ENCODE data around the gene PLEKHF1. TPM values are rescaled to one million over a fixed set of nuclear protein-coding genes. Genes with fewer than 3 reads are reported as not detected.

The PLEKHF1 gene
- total and polyA plus RNA-seq, 2 of the 13 experiments (the other 11 are each of a cell fraction or from before 2014, with no cell fraction given): 2.9 to 3.8 TPM

GRCh38 chr19:29690842-29691241 is 25.6 kb downstream of the PLEKHF1 start (continued):
- TF ChIP-seq, protein P1, sequence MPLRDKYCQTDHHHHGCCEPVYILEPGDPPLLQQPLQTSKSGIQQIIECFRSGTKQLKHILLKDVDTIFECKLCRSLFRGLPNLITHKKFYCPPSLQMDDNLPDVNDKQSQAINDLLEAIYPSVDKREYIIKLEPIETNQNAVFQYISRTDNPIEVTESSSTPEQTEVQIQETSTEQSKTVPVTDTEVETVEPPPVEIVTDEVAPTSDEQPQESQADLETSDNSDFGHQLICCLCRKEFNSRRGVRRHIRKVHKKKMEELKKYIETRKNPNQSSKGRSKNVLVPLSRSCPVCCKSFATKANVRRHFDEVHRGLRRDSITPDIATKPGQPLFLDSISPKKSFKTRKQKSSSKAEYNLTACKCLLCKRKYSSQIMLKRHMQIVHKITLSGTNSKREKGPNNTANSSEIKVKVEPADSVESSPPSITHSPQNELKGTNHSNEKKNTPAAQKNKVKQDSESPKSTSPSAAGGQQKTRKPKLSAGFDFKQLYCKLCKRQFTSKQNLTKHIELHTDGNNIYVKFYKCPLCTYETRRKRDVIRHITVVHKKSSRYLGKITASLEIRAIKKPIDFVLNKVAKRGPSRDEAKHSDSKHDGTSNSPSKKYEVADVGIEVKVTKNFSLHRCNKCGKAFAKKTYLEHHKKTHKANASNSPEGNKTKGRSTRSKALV (CRISPR knock-in tag; IDR thresholded peaks at IDR 0.05): no peak
- TF ChIP-seq ZC3H13 (CRISPR knock-in tag; IDR thresholded peaks at IDR 0.05): no peak
- peak; percentile 68 for TF ChIP-seq PITX1 (CRISPR knock-in tag; IDR thresholded peaks at IDR 0.05)
- TF ChIP-seq POGZ (CRISPR knock-in tag; IDR thresholded peaks at IDR 0.05): no peak
- TF ChIP-seq ZNF276 (CRISPR knock-in tag; IDR thresholded peaks at IDR 0.05; ENCODE audit: low read depth): no peak
- TF ChIP-seq, protein P2, sequence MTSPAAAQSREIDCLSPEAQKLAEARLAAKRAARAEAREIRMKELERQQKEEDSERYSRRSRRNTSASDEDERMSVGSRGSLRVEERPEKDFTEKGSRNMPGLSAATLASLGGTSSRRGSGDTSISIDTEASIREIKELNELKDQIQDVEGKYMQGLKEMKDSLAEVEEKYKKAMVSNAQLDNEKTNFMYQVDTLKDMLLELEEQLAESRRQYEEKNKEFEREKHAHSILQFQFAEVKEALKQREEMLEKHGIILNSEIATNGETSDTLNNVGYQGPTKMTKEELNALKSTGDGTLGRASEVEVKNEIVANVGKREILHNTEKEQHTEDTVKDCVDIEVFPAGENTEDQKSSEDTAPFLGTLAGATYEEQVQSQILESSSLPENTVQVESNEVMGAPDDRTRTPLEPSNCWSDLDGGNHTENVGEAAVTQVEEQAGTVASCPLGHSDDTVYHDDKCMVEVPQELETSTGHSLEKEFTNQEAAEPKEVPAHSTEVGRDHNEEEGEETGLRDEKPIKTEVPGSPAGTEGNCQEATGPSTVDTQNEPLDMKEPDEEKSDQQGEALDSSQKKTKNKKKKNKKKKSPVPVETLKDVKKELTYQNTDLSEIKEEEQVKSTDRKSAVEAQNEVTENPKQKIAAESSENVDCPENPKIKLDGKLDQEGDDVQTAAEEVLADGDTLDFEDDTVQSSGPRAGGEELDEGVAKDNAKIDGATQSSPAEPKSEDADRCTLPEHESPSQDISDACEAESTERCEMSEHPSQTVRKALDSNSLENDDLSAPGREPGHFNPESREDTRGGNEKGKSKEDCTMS (CRISPR knock-in tag; conservative IDR thresholded peaks at IDR 0.05): no peak
- TF ChIP-seq, protein P3, sequence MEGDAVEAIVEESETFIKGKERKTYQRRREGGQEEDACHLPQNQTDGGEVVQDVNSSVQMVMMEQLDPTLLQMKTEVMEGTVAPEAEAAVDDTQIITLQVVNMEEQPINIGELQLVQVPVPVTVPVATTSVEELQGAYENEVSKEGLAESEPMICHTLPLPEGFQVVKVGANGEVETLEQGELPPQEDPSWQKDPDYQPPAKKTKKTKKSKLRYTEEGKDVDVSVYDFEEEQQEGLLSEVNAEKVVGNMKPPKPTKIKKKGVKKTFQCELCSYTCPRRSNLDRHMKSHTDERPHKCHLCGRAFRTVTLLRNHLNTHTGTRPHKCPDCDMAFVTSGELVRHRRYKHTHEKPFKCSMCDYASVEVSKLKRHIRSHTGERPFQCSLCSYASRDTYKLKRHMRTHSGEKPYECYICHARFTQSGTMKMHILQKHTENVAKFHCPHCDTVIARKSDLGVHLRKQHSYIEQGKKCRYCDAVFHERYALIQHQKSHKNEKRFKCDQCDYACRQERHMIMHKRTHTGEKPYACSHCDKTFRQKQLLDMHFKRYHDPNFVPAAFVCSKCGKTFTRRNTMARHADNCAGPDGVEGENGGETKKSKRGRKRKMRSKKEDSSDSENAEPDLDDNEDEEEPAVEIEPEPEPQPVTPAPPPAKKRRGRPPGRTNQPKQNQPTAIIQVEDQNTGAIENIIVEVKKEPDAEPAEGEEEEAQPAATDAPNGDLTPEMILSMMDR (CRISPR knock-in tag; IDR thresholded peaks at IDR 0.05): peak; percentile 84
- no peak for TF ChIP-seq CEBPG (CRISPR knock-in tag; IDR thresholded peaks at IDR 0.05)
- no peak for TF ChIP-seq ZNF724P (CRISPR knock-in tag; IDR thresholded peaks at IDR 0.05; ENCODE audit: borderline replicate concordance)
- TF ChIP-seq CCDC6 (CRISPR knock-in tag; IDR thresholded peaks at IDR 0.05): no peak
- no peak for TF ChIP-seq AGO2 (optimal IDR thresholded peaks at IDR 0.05; ENCODE audit: low read depth, low read length)
- no peak for TF ChIP-seq ZNF652 (CRISPR knock-in tag; IDR thresholded peaks at IDR 0.05; ENCODE audit: borderline replicate concordance, low read depth)
- TF ChIP-seq ZNF7 (CRISPR knock-in tag; IDR thresholded peaks at IDR 0.05): no peak
- TF ChIP-seq, protein P4, sequence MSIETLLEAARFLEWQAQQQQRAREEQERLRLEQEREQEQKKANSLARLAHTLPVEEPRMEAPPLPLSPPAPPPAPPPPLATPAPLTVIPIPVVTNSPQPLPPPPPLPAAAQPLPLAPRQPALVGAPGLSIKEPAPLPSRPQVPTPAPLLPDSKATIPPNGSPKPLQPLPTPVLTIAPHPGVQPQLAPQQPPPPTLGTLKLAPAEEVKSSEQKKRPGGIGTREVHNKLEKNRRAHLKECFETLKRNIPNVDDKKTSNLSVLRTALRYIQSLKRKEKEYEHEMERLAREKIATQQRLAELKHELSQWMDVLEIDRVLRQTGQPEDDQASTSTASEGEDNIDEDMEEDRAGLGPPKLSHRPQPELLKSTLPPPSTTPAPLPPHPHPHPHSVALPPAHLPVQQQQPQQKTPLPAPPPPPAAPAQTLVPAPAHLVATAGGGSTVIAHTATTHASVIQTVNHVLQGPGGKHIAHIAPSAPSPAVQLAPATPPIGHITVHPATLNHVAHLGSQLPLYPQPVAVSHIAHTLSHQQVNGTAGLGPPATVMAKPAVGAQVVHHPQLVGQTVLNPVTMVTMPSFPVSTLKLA (IDR thresholded peaks at IDR 0.05): no peak
- TF ChIP-seq MEIS2 (CRISPR knock-in tag; IDR thresholded peaks at IDR 0.05): no peak
- TF ChIP-seq ZNF761 (CRISPR knock-in tag; conservative IDR thresholded peaks at IDR 0.05): no peak
- no peak for TF ChIP-seq GMEB2 (CRISPR knock-in tag; IDR thresholded peaks at IDR 0.05; ENCODE audit: low read depth)
- no peak for TF ChIP-seq EHMT2 (IDR thresholded peaks at IDR 0.05; ENCODE audit: borderline replicate concordance, low read depth, low read length)
- no peak for TF ChIP-seq ZNF136 (CRISPR knock-in tag; IDR thresholded peaks at IDR 0.05; ENCODE audit: low read depth)
